ENCODE measurements around the gene GALM.

GALM gene

DNA sequence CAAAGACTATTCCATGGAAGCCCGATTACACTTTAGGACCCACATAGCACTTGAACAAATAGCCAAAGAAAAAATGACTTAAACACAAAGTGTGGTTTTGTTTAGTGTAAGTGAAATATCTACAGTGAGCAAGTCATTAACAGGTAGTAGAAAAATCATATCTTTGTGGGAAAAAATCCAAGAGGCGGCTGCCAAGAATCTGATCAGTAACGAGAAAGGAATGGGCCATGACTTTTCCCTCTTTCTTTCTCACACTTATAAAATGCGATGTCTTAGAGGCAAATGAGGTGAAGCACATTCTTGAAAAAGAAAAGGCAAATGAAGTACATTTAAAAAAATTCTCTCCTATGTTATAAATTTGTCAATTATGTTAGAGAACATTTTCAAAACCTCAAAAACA lies 99.2 kb downstream of the GALM start:
- H3K27ac ChIP-seq = no peak overlapping the region
- TF ChIP-seq, protein P1, sequence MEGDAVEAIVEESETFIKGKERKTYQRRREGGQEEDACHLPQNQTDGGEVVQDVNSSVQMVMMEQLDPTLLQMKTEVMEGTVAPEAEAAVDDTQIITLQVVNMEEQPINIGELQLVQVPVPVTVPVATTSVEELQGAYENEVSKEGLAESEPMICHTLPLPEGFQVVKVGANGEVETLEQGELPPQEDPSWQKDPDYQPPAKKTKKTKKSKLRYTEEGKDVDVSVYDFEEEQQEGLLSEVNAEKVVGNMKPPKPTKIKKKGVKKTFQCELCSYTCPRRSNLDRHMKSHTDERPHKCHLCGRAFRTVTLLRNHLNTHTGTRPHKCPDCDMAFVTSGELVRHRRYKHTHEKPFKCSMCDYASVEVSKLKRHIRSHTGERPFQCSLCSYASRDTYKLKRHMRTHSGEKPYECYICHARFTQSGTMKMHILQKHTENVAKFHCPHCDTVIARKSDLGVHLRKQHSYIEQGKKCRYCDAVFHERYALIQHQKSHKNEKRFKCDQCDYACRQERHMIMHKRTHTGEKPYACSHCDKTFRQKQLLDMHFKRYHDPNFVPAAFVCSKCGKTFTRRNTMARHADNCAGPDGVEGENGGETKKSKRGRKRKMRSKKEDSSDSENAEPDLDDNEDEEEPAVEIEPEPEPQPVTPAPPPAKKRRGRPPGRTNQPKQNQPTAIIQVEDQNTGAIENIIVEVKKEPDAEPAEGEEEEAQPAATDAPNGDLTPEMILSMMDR (IDR thresholded peaks at IDR 0.05) = no peak

GRCh38 chr2:38765551-38765950 lies 99.6 kb downstream of the GALM start:
- no peak overlapping the region for H2AFZ ChIP-seq
- H3K4me1 ChIP-seq = no peaks in the 10 kb centered on the region
- no peaks in the 10 kb centered on the region for H3K36me3 ChIP-seq (ENCODE audit: control insufficient read depth, insufficient read depth, low read length)
- no peak overlapping the region for H3K9ac ChIP-seq
- H3K27ac ChIP-seq = no peak overlapping the region
- no peaks in the 10 kb centered on the region for H3K9me3 ChIP-seq (ENCODE audit: control insufficient read depth, low read length)
- no peak overlapping the region for H3K4me3 ChIP-seq (ENCODE audit: low read depth, low read length)
- H3K4me2 ChIP-seq (ENCODE audit: low read length) = no peak overlapping the region
- TF ChIP-seq, protein P1 (IDR thresholded peaks at IDR 0.05) = no peak
- H3K27me3 ChIP-seq (ENCODE audit: control insufficient read depth, insufficient read depth, low read length) = no peaks in the 10 kb centered on the region
- H3K79me2 ChIP-seq = no peaks in the 10 kb centered on the region

More for the DNA sequence above, 99.2 kb downstream of the GALM start:
- H3K4me1 ChIP-seq = no peaks in the 10 kb centered on the region
- H3K4me2 ChIP-seq (ENCODE audit: low read length) = no peak overlapping the region
- H3K4me3 ChIP-seq (ENCODE audit: low read depth, low read length) = no peak overlapping the region
- no peaks in the 10 kb centered on the region for H3K36me3 ChIP-seq (ENCODE audit: control insufficient read depth, insufficient read depth, low read length)
- no peaks in the 10 kb centered on the region for H3K9me3 ChIP-seq (ENCODE audit: control insufficient read depth, low read length)
- no peaks in the 10 kb centered on the region for H3K27me3 ChIP-seq (ENCODE audit: control insufficient read depth, insufficient read depth, low read length)
- no peaks in the 10 kb centered on the region for H3K79me2 ChIP-seq
- no peak overlapping the region for H2AFZ ChIP-seq
- no peak overlapping the region for H3K9ac ChIP-seq

DNA sequence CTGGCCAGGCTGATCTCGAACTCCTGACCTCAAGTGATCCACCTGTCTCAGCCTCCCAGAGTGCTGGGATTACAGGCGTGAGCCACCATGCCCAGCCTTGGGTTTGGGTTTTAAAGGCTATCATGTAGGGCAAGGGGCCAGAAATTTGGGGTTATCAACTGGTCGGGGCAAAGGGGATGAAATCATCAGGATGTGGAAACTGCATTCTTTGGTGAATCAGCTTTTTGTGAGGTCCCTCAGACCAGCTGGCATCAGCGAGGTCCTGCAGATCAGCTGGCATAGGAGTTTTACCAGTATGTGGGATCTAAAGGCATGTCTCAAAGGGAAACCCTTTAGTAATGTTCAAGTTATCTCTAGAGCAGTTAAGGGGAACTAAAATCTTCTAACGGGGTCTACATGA lies 105.7 kb downstream of the GALM start:
- no peak overlapping the region for H3K4me2 ChIP-seq (ENCODE audit: low read length)
- TF ChIP-seq, protein P1 (IDR thresholded peaks at IDR 0.05) = no peak
- no peak overlapping the region for H3K4me3 ChIP-seq (ENCODE audit: low read depth, low read length)
- no peak overlapping the region for H2AFZ ChIP-seq
- H3K9ac ChIP-seq = no peak overlapping the region
- H3K4me1 ChIP-seq = no peaks in the 10 kb centered on the region
- H3K27ac ChIP-seq = no peak overlapping the region
- H3K36me3 ChIP-seq (ENCODE audit: control insufficient read depth, insufficient read depth, low read length) = no peaks in the 10 kb centered on the region
- H3K79me2 ChIP-seq = no peaks in the 10 kb centered on the region
- no peaks in the 10 kb centered on the region for H3K9me3 ChIP-seq (ENCODE audit: control insufficient read depth, low read length)
- no peaks in the 10 kb centered on the region for H3K27me3 ChIP-seq (ENCODE audit: control insufficient read depth, insufficient read depth, low read length)

DNA sequence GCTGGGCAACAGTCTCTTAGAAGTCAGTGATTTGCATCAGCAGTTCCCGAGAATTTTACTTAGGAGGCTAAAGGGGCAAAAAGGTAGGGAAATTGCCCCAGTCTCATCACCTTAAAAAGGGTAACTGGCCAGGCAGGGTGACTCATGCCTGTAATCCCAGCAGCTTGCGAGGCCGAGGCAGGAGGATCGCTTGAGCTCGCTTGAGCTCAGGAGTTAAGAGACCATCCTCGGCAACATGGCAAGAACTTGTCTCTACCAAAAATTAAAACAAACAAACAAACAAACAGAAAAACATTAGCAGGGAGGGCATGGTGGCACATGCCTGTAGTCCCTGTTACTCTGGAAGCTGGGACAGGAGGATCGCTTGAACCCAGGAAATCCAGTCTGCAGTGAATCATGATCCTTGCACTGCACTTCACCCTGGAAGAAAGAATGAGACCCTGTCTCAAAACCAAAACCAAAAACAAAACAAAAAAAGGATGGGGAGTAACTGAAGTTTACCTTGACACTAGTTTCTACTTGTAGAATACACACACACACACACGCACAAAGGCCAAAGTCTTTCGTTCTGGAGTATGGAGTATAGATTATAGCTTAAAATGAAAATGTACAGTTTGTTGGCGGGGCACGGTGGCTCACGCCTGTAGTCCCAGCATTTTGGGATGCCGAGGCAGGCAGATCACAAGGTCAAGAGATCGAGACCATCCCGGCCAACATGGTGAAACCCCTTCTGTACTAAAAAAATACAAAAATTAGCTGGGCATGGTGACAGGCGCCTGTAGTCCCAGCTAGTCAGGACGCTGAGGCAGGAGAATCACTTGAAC lies 109.4 kb downstream of the GALM start:
- H3K27ac ChIP-seq = no peak overlapping the region
- TF ChIP-seq, protein P1 (IDR thresholded peaks at IDR 0.05) = no peak
- no peaks in the 10 kb centered on the region for H3K36me3 ChIP-seq (ENCODE audit: control insufficient read depth, insufficient read depth, low read length)
- H3K9me3 ChIP-seq (ENCODE audit: control insufficient read depth, low read length) = no peaks in the 10 kb centered on the region
- peaks cover 3% of the 10 kb centered on the region for H3K4me1 ChIP-seq
- no peak overlapping the region for H3K4me2 ChIP-seq (ENCODE audit: low read length)
- H3K9ac ChIP-seq = no peak overlapping the region
- H2AFZ ChIP-seq = no peak overlapping the region
- no peak overlapping the region for H3K4me3 ChIP-seq (ENCODE audit: low read depth, low read length)
- H3K27me3 ChIP-seq (ENCODE audit: control insufficient read depth, insufficient read depth, low read length) = no peaks in the 10 kb centered on the region
- no peaks in the 10 kb centered on the region for H3K79me2 ChIP-seq

DNA sequence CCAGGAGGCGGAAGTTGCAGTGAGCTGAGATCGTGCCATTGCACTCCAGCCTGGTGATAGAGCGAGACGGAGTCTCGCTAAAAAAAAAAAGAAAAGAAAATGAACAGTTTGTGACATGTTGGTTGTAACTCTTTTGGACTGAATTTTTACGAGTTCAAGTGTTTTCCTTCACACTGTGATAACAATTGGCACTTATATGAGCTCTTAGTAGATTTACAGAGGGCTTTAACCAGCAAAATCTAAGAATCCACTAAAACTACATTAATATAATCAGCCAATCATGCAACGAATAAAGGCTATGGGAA lies 110.0 kb downstream of the GALM start:
- Histone ChIP-seq H3K4me2 (ENCODE audit: low read length) (no peak overlapping the region), H3K4me1 (peaks cover 3% of the 10 kb centered on the region), H3K4me3 (ENCODE audit: low read depth, low read length) (no peak overlapping the region), H3K36me3 (ENCODE audit: control insufficient read depth, insufficient read depth, low read length) (no peaks in the 10 kb centered on the region), H3K27me3 (ENCODE audit: control insufficient read depth, insufficient read depth, low read length) (no peaks in the 10 kb centered on the region), H2AFZ (peak overlapping the region; percentile 17), H3K79me2 (no peaks in the 10 kb centered on the region), H3K9me3 (ENCODE audit: control insufficient read depth, low read length) (no peaks in the 10 kb centered on the region), H3K27ac (no peak overlapping the region), H3K9ac (no peak overlapping the region)
- TF ChIP-seq, protein P1 (IDR thresholded peaks at IDR 0.05) = no peak

All from parathyroid adenoma (tissue), 2 donors.